Measurements from ENCODE around the gene C2orf66. TPM values are rescaled to one million over a fixed set of nuclear protein-coding genes. Genes with fewer than 3 reads are reported as not detected.

The C2orf66 gene
- total and polyA plus RNA-seq, 2 experiments from 2014 or later = 0.07 TPM; not detected in 1

- no peak overlapping the region for H3K4me3 ChIP-seq
- no peaks in the 10 kb centered on the region for H4K20me1 ChIP-seq (ENCODE audit: insufficient read depth, poor library complexity, severe bottlenecking)
- no peaks in the 10 kb centered on the region for H3K4me1 ChIP-seq (ENCODE audit: insufficient read depth)
- no peak overlapping the region for H2AFZ ChIP-seq
- H3K4me2 ChIP-seq = no peak overlapping the region
- TF ChIP-seq CTCF (IDR thresholded peaks at IDR 0.05; ENCODE audit: poor library complexity) (no peak), EZH2phosphoT487 (IDR thresholded peaks at IDR 0.05; ENCODE audit: low read depth, severe bottlenecking, unreplicated experiment) (no peak), EZH2 (IDR thresholded peaks at IDR 0.05; ENCODE audit: borderline replicate concordance) (no peak)
- H3K9me2 ChIP-seq (replicated peaks; ENCODE audit: insufficient read depth) = no peaks in the 10 kb centered on the region
- H3K27me3 ChIP-seq = no peaks in the 10 kb centered on the region
- H3K79me2 ChIP-seq = no peaks in the 10 kb centered on the region
- H3K27ac ChIP-seq = no peak overlapping the region
- H3K36me3 ChIP-seq (replicated peaks; ENCODE audit: insufficient read depth, low read depth) = no peaks in the 10 kb centered on the region
- WGBS (ENCODE audit: low lambda C conversion rate, missing lambda C conversion rate) = 79% methylated on average over 2 of the region's 2 CpGs
- no peak for DNase-seq (ENCODE audit: low spot score)
- H3K9me3 ChIP-seq (ENCODE audit: low read depth) = no peaks in the 10 kb centered on the region
Observed at GRCh38 chr2:196840171-196840570, 31.0 kb upstream of the C2orf66 start.

DNA sequence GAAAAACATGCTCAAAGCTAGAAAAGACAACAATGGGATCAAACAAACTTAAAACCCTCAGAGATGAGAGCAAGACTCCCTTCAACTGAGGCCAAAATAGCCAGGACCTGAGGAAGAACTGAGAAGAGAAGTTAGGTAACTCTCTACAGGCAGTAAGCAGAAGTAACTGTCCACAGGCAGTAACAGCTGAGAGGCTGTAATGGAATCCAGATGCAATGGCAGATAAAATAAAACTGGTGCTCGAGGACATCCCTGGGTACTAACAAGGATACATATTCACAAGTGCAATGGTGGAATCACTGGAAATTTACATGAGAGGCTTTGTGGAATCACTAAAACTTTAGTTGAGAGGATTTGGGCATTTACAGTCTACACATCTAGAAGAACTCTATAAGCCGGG is 30.4 kb upstream of the C2orf66 start:
- Histone ChIP-seq H3K9me2 (replicated peaks; ENCODE audit: insufficient read depth) (no peaks in the 10 kb centered on the region), H3K4me1 (ENCODE audit: insufficient read depth) (no peaks in the 10 kb centered on the region), H3K9me3 (ENCODE audit: low read depth) (no peaks in the 10 kb centered on the region), H3K79me2 (no peaks in the 10 kb centered on the region), H3K4me2 (no peak overlapping the region), H4K20me1 (ENCODE audit: insufficient read depth, poor library complexity, severe bottlenecking) (no peaks in the 10 kb centered on the region), H3K27me3 (no peaks in the 10 kb centered on the region), H3K36me3 (replicated peaks; ENCODE audit: insufficient read depth, low read depth) (no peaks in the 10 kb centered on the region), H3K4me3 (no peak overlapping the region), H2AFZ (no peak overlapping the region), H3K27ac (no peak overlapping the region)
- DNase-seq (ENCODE audit: low spot score) = no peak
- WGBS (ENCODE audit: low lambda C conversion rate, missing lambda C conversion rate) = 77% methylated on average over 2 of the region's 2 CpGs
- TF ChIP-seq EZH2 (IDR thresholded peaks at IDR 0.05; ENCODE audit: borderline replicate concordance) = no peak
- TF ChIP-seq CTCF (IDR thresholded peaks at IDR 0.05; ENCODE audit: poor library complexity) = no peak
- TF ChIP-seq EZH2phosphoT487 (IDR thresholded peaks at IDR 0.05; ENCODE audit: low read depth, severe bottlenecking, unreplicated experiment) = no peak

DNA sequence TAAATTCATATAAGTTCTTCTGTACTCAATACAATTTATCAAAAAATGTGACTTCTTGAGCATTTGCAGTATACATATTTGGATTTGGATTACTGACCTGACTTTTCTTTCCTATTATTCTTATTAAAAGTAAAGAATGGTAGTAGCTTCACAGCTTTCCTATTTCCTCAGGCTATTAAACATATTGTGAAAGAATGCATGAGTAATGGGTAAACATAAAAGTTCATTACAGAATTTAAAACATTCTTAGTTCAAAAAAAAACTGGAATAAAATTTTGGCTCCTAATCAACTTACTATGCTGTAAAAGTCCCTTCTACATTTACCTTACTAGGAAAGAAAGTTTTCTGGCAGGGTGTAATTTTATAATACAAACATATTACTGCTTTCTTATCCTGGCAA is 27.3 kb upstream of the C2orf66 start:
- DNase-seq (ENCODE audit: low spot score) = no peak
- H3K36me3 ChIP-seq (replicated peaks; ENCODE audit: insufficient read depth, low read depth) = no peaks in the 10 kb centered on the region
- no peak for TF ChIP-seq CTCF (IDR thresholded peaks at IDR 0.05; ENCODE audit: poor library complexity)
- no peak overlapping the region for H2AFZ ChIP-seq
- H3K9me3 ChIP-seq (ENCODE audit: low read depth) = no peaks in the 10 kb centered on the region
- no peak overlapping the region for H3K4me2 ChIP-seq
- H3K9me2 ChIP-seq (replicated peaks; ENCODE audit: insufficient read depth) = no peaks in the 10 kb centered on the region
- no peaks in the 10 kb centered on the region for H3K79me2 ChIP-seq
- H3K4me3 ChIP-seq = no peak overlapping the region
- no peaks in the 10 kb centered on the region for H4K20me1 ChIP-seq (ENCODE audit: insufficient read depth, poor library complexity, severe bottlenecking)
- no peak overlapping the region for H3K27ac ChIP-seq
- H3K27me3 ChIP-seq = no peaks in the 10 kb centered on the region
- no peaks in the 10 kb centered on the region for H3K4me1 ChIP-seq (ENCODE audit: insufficient read depth)

GRCh38 chr2:196830701-196831100 is 21.5 kb upstream of the C2orf66 start:
- Histone ChIP-seq H3K27ac (no peak overlapping the region), H3K4me2 (no peak overlapping the region), H3K4me3 (no peak overlapping the region), H3K9me3 (ENCODE audit: low read depth) (no peaks in the 10 kb centered on the region), H3K36me3 (replicated peaks; ENCODE audit: insufficient read depth, low read depth) (no peaks in the 10 kb centered on the region), H3K9me2 (replicated peaks; ENCODE audit: insufficient read depth) (no peaks in the 10 kb centered on the region), H3K79me2 (no peaks in the 10 kb centered on the region), H3K27me3 (no peaks in the 10 kb centered on the region), H2AFZ (no peak overlapping the region), H3K4me1 (ENCODE audit: insufficient read depth) (no peaks in the 10 kb centered on the region), H4K20me1 (ENCODE audit: insufficient read depth, poor library complexity, severe bottlenecking) (no peaks in the 10 kb centered on the region)
- no peak for TF ChIP-seq EZH2 (IDR thresholded peaks at IDR 0.05; ENCODE audit: borderline replicate concordance)
- no peak for TF ChIP-seq EZH2phosphoT487 (IDR thresholded peaks at IDR 0.05; ENCODE audit: low read depth, severe bottlenecking, unreplicated experiment)
- TF ChIP-seq CTCF (IDR thresholded peaks at IDR 0.05; ENCODE audit: poor library complexity) = no peak
- WGBS (ENCODE audit: low lambda C conversion rate, missing lambda C conversion rate) = 95% methylated on average over 1 of the region's 1 CpG
- DNase-seq (ENCODE audit: low spot score) = no peak

All from hepatocyte (in vitro differentiated cells).